Activated CD4-positive, CD25-positive, alpha-beta regulatory T cell (primary cell): ENCODE data around the gene CALM3.

ENCODE experiments used
- DNase-seq, 4 experiments: peaks; one replicate each; lab custom pipeline; 2025; lab: John Stamatoyannopoulos, UW

Gene CALM3

DNA sequence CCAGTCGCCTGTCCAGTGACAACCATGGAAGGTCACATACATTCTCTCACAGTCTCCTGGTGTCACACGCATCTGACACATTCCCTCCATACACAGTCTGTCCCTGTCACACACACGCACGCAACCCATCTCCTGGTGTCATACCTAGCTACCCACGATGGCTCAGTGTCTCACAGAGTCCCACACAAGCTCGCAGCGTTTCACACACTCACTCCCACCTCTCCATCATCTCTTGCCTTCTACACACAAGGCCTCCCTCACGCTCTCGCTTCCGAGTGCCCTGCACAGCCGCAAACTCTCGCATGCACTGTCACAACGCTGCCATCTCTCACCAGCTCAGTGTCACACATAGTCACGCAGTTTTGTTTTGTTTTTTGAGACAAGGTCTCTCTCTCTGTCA is 36.1 kb downstream of the CALM3 start:
- peak in 1 of 4 experiments; percentile 18 for DNase-seq

GRCh38 chr19:46639358-46640182 is 38.4 kb downstream of the CALM3 start:
- DNase-seq, result no peak

GRCh38 chr19:46640656-46641055 is 39.5 kb downstream of the CALM3 start:
- no peak for DNase-seq

- no peak for DNase-seq
Observed at GRCh38 chr19:46644720-46645119, 43.6 kb downstream of the CALM3 start.

DNA sequence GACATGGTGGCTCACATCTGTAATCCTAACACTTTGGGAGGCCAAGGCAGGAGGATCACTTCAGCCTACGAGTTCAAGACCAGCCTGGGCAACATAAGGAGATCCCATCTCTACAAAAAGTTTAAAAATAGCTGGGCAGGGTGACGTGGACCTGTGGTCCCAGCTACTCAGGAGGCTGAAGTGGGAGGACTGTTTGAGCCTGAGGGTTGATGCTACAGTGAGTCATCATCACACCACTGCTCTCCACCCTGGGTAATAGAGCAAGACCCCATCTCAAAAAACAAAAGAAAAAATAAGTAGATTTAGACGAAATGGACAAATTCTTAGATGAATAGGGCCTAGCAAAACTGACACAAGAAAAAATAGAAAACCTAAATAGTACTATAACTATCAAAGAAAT is 45.3 kb downstream of the CALM3 start:
- no peak for DNase-seq

DNA sequence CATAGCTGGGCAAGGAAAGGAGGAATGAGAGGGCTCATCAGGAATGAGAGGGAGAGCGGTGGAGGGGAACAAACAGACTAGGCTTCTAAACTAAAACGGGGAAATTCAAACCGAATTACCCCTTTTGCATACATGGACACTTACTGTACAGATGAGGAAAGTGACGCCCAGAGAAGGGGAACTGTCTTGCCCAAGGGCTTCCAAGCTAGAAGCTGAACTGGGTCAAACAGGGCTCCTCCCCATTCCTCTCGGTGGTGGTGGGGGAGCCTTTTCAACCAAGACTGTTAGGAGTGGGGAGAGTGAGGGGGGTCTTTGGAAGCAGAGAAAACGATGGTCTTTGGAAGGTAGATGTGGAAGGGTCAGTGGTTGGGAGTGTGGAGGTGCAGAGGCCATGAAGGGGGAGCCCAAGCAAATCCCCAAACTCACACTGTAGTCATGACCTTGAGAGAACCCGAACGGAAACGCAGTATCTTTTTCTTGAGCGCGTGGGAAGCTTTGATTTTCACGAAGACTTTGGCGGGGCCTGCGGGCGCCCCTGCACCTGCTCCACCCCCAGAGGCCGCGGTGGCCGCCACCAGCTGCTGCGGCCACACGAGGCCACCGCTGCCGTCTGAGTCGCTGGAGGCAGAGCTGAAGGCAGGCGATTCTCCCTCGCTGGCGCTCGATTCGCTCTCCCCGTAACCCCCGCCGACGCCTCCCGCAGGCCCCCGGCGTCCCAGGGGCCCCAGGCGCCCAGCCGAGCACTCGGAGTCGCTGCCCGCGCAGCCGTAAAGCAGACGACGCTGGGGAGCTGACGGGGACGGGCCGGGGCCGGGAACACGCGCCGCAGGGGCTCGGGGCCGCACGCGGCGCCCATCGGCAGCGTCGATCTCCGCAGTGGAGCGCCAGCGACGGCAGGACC is 47.2 kb downstream of the CALM3 start:
- DNase-seq, result no peak

- no peak for DNase-seq
Observed at GRCh38 chr19:46648961-46649960, 48.1 kb downstream of the CALM3 start.

DNA sequence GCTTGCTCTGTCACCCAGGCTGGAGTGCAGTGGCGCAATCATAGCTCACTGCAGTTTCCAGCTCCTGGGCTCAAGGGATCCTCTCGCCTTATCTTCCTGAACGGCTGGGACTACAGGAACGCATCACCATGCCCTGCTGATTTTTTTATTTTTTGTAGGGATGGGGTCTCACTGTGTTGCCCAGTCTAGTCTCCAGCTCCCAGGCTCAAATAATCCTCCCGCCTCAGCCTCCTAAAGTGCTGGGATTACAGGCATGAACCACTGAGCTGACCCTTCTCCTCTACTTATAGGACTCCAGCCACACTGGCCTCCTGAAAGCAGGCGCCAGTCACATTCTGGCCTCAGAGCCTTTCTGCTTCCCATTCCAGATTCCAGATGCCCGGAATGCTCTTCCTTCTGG is 49.3 kb downstream of the CALM3 start:
- no peak for DNase-seq

DNA sequence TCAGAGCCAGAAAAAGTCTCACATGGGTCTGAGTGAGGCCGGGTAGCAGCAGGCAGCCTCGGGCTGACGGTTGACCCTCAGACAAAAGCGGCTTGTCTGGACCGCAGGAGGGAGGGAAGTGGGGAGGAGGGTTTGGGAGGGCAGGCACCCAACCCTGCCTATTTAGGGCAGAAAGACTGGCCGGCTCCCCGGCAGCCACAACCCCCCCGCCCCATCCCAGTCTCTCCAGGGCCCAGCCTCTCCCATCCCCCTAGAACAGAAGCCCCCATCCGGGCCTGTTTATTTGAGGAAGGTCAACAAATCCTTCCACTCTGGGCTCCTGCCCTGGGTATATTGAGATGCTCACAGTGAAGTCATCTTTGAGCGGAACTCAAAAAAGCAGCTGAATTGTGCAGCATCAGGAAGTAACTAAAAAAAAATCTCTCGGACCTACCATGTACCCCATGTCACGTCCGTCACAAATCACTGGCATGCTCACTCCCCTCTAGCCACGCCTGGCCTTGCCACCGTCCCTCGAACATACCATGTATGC is 53.6 kb downstream of the CALM3 start:
- no peak for DNase-seq

DNA sequence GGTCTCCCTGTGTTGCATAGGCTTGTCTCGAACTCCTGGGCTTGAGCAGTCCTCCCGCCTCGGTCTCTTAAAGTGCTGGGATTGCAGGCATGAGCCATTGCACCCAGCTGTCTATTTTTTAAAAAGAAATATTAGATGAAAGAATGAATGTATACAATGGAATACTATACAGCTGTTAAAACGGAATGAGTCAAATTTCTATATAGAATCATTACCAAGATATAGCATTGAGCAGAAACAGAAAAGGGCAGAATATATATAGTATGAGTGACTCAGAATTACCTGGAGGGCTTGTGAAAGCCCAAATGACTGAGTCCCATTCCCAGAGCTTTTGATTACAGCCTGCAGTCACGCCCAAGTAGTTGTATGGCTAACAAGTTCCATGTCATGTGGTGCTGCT is 55.4 kb downstream of the CALM3 start:
- DNase-seq, result no peak

- no peak for DNase-seq
Observed at GRCh38 chr19:46659151-46660007, 58.2 kb downstream of the CALM3 start.

GRCh38 chr19:46660008-46660517 is 58.9 kb downstream of the CALM3 start:
- DNase-seq, result no peak
